Thyroid gland (tissue), 4 donors: Measurements from ENCODE around the gene ESPNL.

Experiments used
- CTCF ChIP-seq, 6 experiments: fragments of 200-600 bp in 3 of 6; fragments of 450-650 bp in 3 of 6; sonication (generic) in 3 of 6; IDR thresholded peaks; one replicate each; pipeline ENCODE4 v1.5.1; 2016 to 2019; ENCODE audit warnings: antibody characterized with exemption in 6 of 6, mild to moderate bottlenecking in 2 of 6, inconsistent platforms in 1 of 6, moderate library complexity in 1 of 6
- POLR2A ChIP-seq, 2 donors: fragments of 450-650 bp; IDR thresholded peaks; one replicate each; pipeline ENCODE4 v1.6.1; 2017; ENCODE audit warnings: antibody characterized with exemption in 2 of 2, mild to moderate bottlenecking in 2 of 2, moderate library complexity in 1 of 2

- TF ChIP-seq CTCF (IDR thresholded peaks at IDR 0.05): no peak
- no peak for TF ChIP-seq POLR2A (IDR thresholded peaks at IDR 0.05)
Observed at GRCh38 chr2:238145851-238146250, 45.7 kb downstream of the ESPNL start.
